Caco-2 (cell line): ENCODE data around the gene KREMEN2. TPM values are rescaled to one million over a fixed set of nuclear protein-coding genes. Genes with fewer than 3 reads are reported as not detected.

Experiments
- BruUV-seq: library from RNA; stranded (reverse); fragments of 400-500 nt; replicated peaks from 2 replicates; lab custom pipeline; 2021; lab: Mats Ljungman, UMichigan
- CTCF ChIA-PET: fragments of 300-600 bp; sonication (Branson Sonifier 250); formaldehyde crosslinking; loops from one replicate; lab custom pipeline; 2022; ENCODE audit warnings: antibody characterized with exemption; lab: Charles Lee
- POLR2A ChIA-PET: fragments of 300-600 bp; sonication (Branson Sonifier 250); formaldehyde crosslinking; loops from one replicate; lab custom pipeline; 2022; ENCODE audit warnings: antibody characterized with exemption; lab: Charles Lee
- DNase-seq, 2 experiments: peaks; one replicate each; pipeline versions ENCODE4 v3.0.0 to v3.0.0-alpha.2; 2020 to 2022
- H3K27me3 ChIP-seq: replicated peaks from 2 replicates; pipeline ENCODE4 v1.6.0; 2011; ENCODE audit warnings: low read length; ENCODE audit not compliant: control insufficient read depth, insufficient read depth
- H3K36me3 ChIP-seq: 2 replicates; pipeline ENCODE4 v1.5.1; 2011; ENCODE audit warnings: low read length; ENCODE audit not compliant: control insufficient read depth, insufficient read depth
- H3K4me1 ChIP-seq: fragments of 250-450 bp; sonication (Bioruptor Pico); 2 replicates; pipeline ENCODE4 v1.5.1; 2020; ENCODE audit warnings: mild to moderate bottlenecking
- H3K4me3 ChIP-seq: 2 replicates; pipeline ENCODE4 v1.5.1; 2011; ENCODE audit warnings: low read depth, mild to moderate bottlenecking, control low read depth, low read length
- H3K9me3 ChIP-seq: fragments of 250-450 bp; sonication (Bioruptor Pico); 2 replicates; pipeline ENCODE4 v1.5.1; 2020; ENCODE audit warnings: mild to moderate bottlenecking, moderate library complexity
- H3K27ac Mint-ChIP-seq: one replicate; pipeline ENCODE4 v1.8.0; 2022; ENCODE audit warnings: mixed read lengths; ENCODE audit not compliant: unreplicated experiment
- H3K27me3 Mint-ChIP-seq: one replicate; pipeline ENCODE4 v1.8.0; 2022; ENCODE audit warnings: mixed read lengths; ENCODE audit not compliant: insufficient read depth, unreplicated experiment
- H3K36me3 Mint-ChIP-seq: one replicate; pipeline ENCODE4 v1.8.0; 2022; ENCODE audit warnings: mild to moderate bottlenecking, mixed read lengths; ENCODE audit not compliant: insufficient read depth, unreplicated experiment
- H3K4me1 Mint-ChIP-seq: one replicate; pipeline ENCODE4 v1.8.0; 2022; ENCODE audit warnings: low read depth, mixed read lengths; ENCODE audit not compliant: unreplicated experiment
- H3K4me3 Mint-ChIP-seq: one replicate; pipeline ENCODE4 v1.8.0; 2022; ENCODE audit warnings: mild to moderate bottlenecking, moderate library complexity, mixed read lengths; ENCODE audit not compliant: unreplicated experiment
- H3K9me3 Mint-ChIP-seq: one replicate; pipeline ENCODE4 v1.8.0; 2022; ENCODE audit warnings: mixed read lengths; ENCODE audit not compliant: unreplicated experiment
- CTCF ChIP-seq, 2 experiments: fragments of 200-600 bp in 1 of 2; IDR thresholded peaks; 1 replicate in 1 of 2; 2 replicates in 1 of 2; pipeline versions ENCODE4 v1.5.1 to v1.8.0; 2011 to 2022; ENCODE audit warnings: antibody characterized with exemption in 1 of 2, control low read depth in 1 of 2, inconsistent platforms in 1 of 2, low read depth in 1 of 2, low read length in 1 of 2, mild to moderate bottlenecking in 1 of 2, moderate library complexity in 1 of 2; ENCODE audit not compliant: insufficient read depth in 1 of 2, severe bottlenecking in 1 of 2, unreplicated experiment in 1 of 2
- intact Hi-C: fragments of 100-400 bp; cut with micrococcal nuclease; formaldehyde crosslinking; loops from one replicate; pipeline ENCODE4 v1.10.0; 2022; ENCODE audit not compliant: unreplicated experiment
- total RNA-seq: library from RNA; stranded (reverse); gene quantifications from 2 replicates; pipeline ENCODE4 v1.2.3, GENCODE V29; 2022

Gene KREMEN2
- total RNA-seq, 1 experiment from 2014 or later, result 2.2 TPM

GRCh38 chr16:2968738-2969544 lies 4.9 kb downstream of the KREMEN2 start, which contains the start of gene PAQR4:
TSS of gene PAQR4 (plus strand) at chr16:2969348. CDS start at chr16:2969675, 327 bp downstream.
- H3K27ac Mint-ChIP-seq, result peak within 1 kb of the TSS; percentile 50

GRCh38 chr16:2969545-2970521 lies 5.8 kb downstream of the KREMEN2 start:
- H3K4me3 ChIP-seq, result peak overlapping the region; percentile 82
- H3K36me3 Mint-ChIP-seq, result peaks cover 41% of the 10 kb centered on the region
- peaks cover 11% of the 10 kb centered on the region for H3K4me1 ChIP-seq
- TSS peak; percentile 24 for BruUV-seq
- DNase-seq, result peak; percentile 72 to 83
- no peaks in the 10 kb centered on the region for H3K4me1 Mint-ChIP-seq
- H3K9me3 Mint-ChIP-seq, result no peaks in the 10 kb centered on the region
- no peaks in the 10 kb centered on the region for H3K36me3 ChIP-seq
- H3K9me3 ChIP-seq, result no peaks in the 10 kb centered on the region
- H3K4me3 Mint-ChIP-seq, result peak overlapping the region; percentile 75
- no peaks in the 10 kb centered on the region for H3K27me3 Mint-ChIP-seq
- TF ChIP-seq CTCF (IDR thresholded peaks at IDR 0.05; ENCODE audit: insufficient read depth in 1 of 2, low read depth in 1 of 2, low read length in 1 of 2, severe bottlenecking in 1 of 2, unreplicated experiment in 1 of 2), result peak; percentile 46 to 70
- H3K27ac Mint-ChIP-seq, result no peak overlapping the region
- no peaks in the 10 kb centered on the region for H3K27me3 ChIP-seq
- intact Hi-C loops, result no loop called here
- CTCF ChIA-PET, result interaction anchor here (0.6 to 1.5 kb wide), 9 partner anchors 10 to 947 kb away, joined by 3 to 10 read pairs (median 3); partner anchors contain the start of genes HCFC1R1 and PKMYT1
- POLR2A ChIA-PET, result interaction anchor here (0.6 kb wide), 2 partner anchors 139 to 1405 kb away, joined by 3 to 4 read pairs; no protein-coding TSS in a partner anchor

More at GRCh38 chr16:2968738-2969544, 4.9 kb downstream of the KREMEN2 start, which contains the start of gene PAQR4:
- Mint-ChIP-seq H3K4me3 (peak within 1 kb of the TSS; percentile 75), H3K36me3 (peaks cover 45% of the 10 kb centered on the region), H3K9me3 (no peaks in the 10 kb centered on the region), H3K4me1 (no peaks in the 10 kb centered on the region), H3K27me3 (no peaks in the 10 kb centered on the region)
- no peaks in the 10 kb centered on the region for H3K9me3 ChIP-seq
- H3K36me3 ChIP-seq, result no peaks in the 10 kb centered on the region
- POLR2A ChIA-PET, result interaction anchor here (0.6 kb wide), 1 partner anchor 140 kb away, joined by 4 read pairs; no protein-coding TSS in a partner anchor
- CTCF ChIA-PET, result interaction anchor here (0.6 to 1.5 kb wide), 7 partner anchors 9 to 946 kb away, joined by 3 to 10 read pairs (median 4); partner anchors contain the start of genes HCFC1R1 and PKMYT1
- intact Hi-C loops, result no loop called here
- DNase-seq, result peak; percentile 85 to 92
- peaks cover 11% of the 10 kb centered on the region for H3K4me1 ChIP-seq
- TF ChIP-seq CTCF (IDR thresholded peaks at IDR 0.05; ENCODE audit: insufficient read depth in 1 of 2, low read depth in 1 of 2, low read length in 1 of 2, severe bottlenecking in 1 of 2, unreplicated experiment in 1 of 2), result no peak
- BruUV-seq, result no TSS peak
- peak within 1 kb of the TSS; percentile 82 for H3K4me3 ChIP-seq
- no peaks in the 10 kb centered on the region for H3K27me3 ChIP-seq
